ENCODE results near the gene VASP.

GRCh38 chr19:45472563-45473366, 34.5 kb upstream of the VASP start:
- TF ChIP-seq CTCF (conservative IDR thresholded peaks at IDR 0.05 in 1 of 2, IDR thresholded peaks at IDR 0.05 in 1 of 2; ENCODE audit: extremely low read depth in 1 of 2, insufficient read depth in 1 of 2, low read depth in 1 of 2, low read length in 2 of 2), result no peak
- no peak for TF ChIP-seq EZH2 (IDR thresholded peaks at IDR 0.05; ENCODE audit: borderline replicate concordance, low read length)
